Tibial nerve (tissue), 4 donors: ENCODE results near the gene SYCE1. TPM values are rescaled to one million over a fixed set of nuclear protein-coding genes. Genes with fewer than 3 reads are reported as not detected.
"Not testable (repeated sequence)": the region's sequence is repeated elsewhere in the genome, so short reads cannot be mapped to it uniquely, and the experiment has no call there.

Experiments
- DNase-seq, 2 donors: peaks; one replicate each; pipeline ENCODE4 v3.0.0-alpha.2; 2019; ENCODE audit warnings: low spot score in 2 of 2
- H3K27ac ChIP-seq, 4 donors: fragments of 200-600 bp; sonication (generic) in 3 of 4; one replicate each; pipeline ENCODE4 v1.5.1; 2017 to 2019; ENCODE audit warnings: mild to moderate bottlenecking in 1 of 4
- H3K27me3 ChIP-seq, 2 donors: fragments of 200-600 bp; sonication (generic) in 1 of 2; one replicate each; pipeline versions ENCODE4 v1.5.1 to v1.6.0; 2017 to 2019
- H3K36me3 ChIP-seq, 3 donors: fragments of 200-600 bp; sonication (generic); one replicate each; pipeline ENCODE4 v1.5.1; 2018 to 2019
- H3K4me1 ChIP-seq, 4 donors: fragments of 200-600 bp; sonication (generic) in 3 of 4; one replicate each; pipeline ENCODE4 v1.5.1; 2017 to 2019
- H3K4me3 ChIP-seq, 4 donors: fragments of 200-600 bp; sonication (generic) in 3 of 4; one replicate each; pipeline ENCODE4 v1.5.1; 2017 to 2019; ENCODE audit warnings: mild to moderate bottlenecking in 1 of 4, moderate library complexity in 1 of 4
- H3K9me3 ChIP-seq, 4 donors: fragments of 200-600 bp; sonication (generic) in 3 of 4; one replicate each; pipeline ENCODE4 v1.5.1; 2017 to 2019
- CTCF ChIP-seq, 5 experiments: fragments of 200-600 bp in 3 of 5; fragments of 450-650 bp in 2 of 5; sonication (generic) in 3 of 5; IDR thresholded peaks; one replicate each; pipeline ENCODE4 v1.5.1; 2016 to 2019; ENCODE audit warnings: antibody characterized with exemption in 5 of 5, mild to moderate bottlenecking in 3 of 5, moderate library complexity in 2 of 5
- EP300 ChIP-seq, 2 donors: sonication (generic); formaldehyde crosslinking; IDR thresholded peaks; one replicate each; pipeline ENCODE4 v1.6.1; 2017; ENCODE audit warnings: antibody characterized with exemption in 2 of 2, mild to moderate bottlenecking in 1 of 2
- POLR2A ChIP-seq, 2 donors: fragments of 450-650 bp; IDR thresholded peaks; one replicate each; pipeline ENCODE4 v1.6.1; 2017; ENCODE audit warnings: antibody characterized with exemption in 2 of 2, mild to moderate bottlenecking in 2 of 2, moderate library complexity in 2 of 2
- WGBS, 2 donors: methylation state at CpG; one replicate each; pipeline ENCODE4 v1.1.5; 2018; 5-methylcytosine and 5-hydroxymethylcytosine counted together
- total RNA-seq, 4 donors: library from RNA; depleted of rRNA; stranded (reverse); fragments of >200 nt; gene quantifications; one replicate each; pipeline ENCODE4 v1.1.0, GENCODE V29; 2016

The SYCE1 gene
- total RNA-seq, 4 donors from 2014 or later: 3.5 TPM; not detected in 3

- H3K27me3 ChIP-seq: no peaks in the 10 kb centered on the region
- WGBS, 2 donors: 82% methylated on average over 11 of the region's 11 CpGs
- no peak for DNase-seq
- TF ChIP-seq EP300 (IDR thresholded peaks at IDR 0.05) (no peak), CTCF (IDR thresholded peaks at IDR 0.05) (no peak), POLR2A (IDR thresholded peaks at IDR 0.05) (no peak)
- H3K36me3 ChIP-seq: no peaks in the 10 kb centered on the region
- no peaks in the 10 kb centered on the region for H3K9me3 ChIP-seq
- no peaks in the 10 kb centered on the region for H3K4me1 ChIP-seq
- no peak overlapping the region for H3K27ac ChIP-seq
- H3K4me3 ChIP-seq: no peak overlapping the region
Observed at GRCh38 chr10:133559216-133559615, 6.2 kb downstream of the SYCE1 start.

GRCh38 chr10:133557381-133557780 is 8.0 kb downstream of the SYCE1 start:
- no peak overlapping the region for H3K4me3 ChIP-seq
- no peak for DNase-seq
- TF ChIP-seq CTCF (IDR thresholded peaks at IDR 0.05): no peak
- no peak for TF ChIP-seq POLR2A (IDR thresholded peaks at IDR 0.05)
- no peak for TF ChIP-seq EP300 (IDR thresholded peaks at IDR 0.05)
- H3K9me3 ChIP-seq: no peaks in the 10 kb centered on the region
- H3K27me3 ChIP-seq: no peaks in the 10 kb centered on the region
- no peaks in the 10 kb centered on the region for H3K4me1 ChIP-seq
- WGBS, 2 donors: 37 to 44% methylated on average over 3 of the region's 3 CpGs
- H3K36me3 ChIP-seq: no peaks in the 10 kb centered on the region
- H3K27ac ChIP-seq: no peak overlapping the region

GRCh38 chr10:133555521-133555920 is 9.9 kb downstream of the SYCE1 start:
- TF ChIP-seq EP300 (IDR thresholded peaks at IDR 0.05) (no peak), CTCF (IDR thresholded peaks at IDR 0.05) (no peak), POLR2A (IDR thresholded peaks at IDR 0.05) (no peak)
- no peaks in the 10 kb centered on the region for H3K36me3 ChIP-seq
- H3K9me3 ChIP-seq: peaks cover 0 to under 1% (median 0%) of the 10 kb centered on the region in 4 donors
- H3K27ac ChIP-seq: no peak overlapping the region
- no peaks in the 10 kb centered on the region for H3K27me3 ChIP-seq
- WGBS, 2 donors: 80 to 87% methylated on average over 8 of the region's 8 CpGs
- no peak for DNase-seq
- no peaks in the 10 kb centered on the region for H3K4me1 ChIP-seq
- H3K4me3 ChIP-seq: no peak overlapping the region

- H3K4me1 ChIP-seq: no peaks in the 10 kb centered on the region
- no peak for DNase-seq
- no peaks in the 10 kb centered on the region for H3K36me3 ChIP-seq
- TF ChIP-seq CTCF (IDR thresholded peaks at IDR 0.05): no peak
- no peak for TF ChIP-seq POLR2A (IDR thresholded peaks at IDR 0.05)
- TF ChIP-seq EP300 (IDR thresholded peaks at IDR 0.05): no peak
- peaks cover 0 to 9% (median 0%) of the 10 kb centered on the region in 4 donors for H3K9me3 ChIP-seq
- H3K4me3 ChIP-seq: no peak overlapping the region
- WGBS, 2 donors: 85 to 90% methylated on average over 4 of the region's 4 CpGs
- no peak overlapping the region for H3K27ac ChIP-seq
- H3K27me3 ChIP-seq: no peaks in the 10 kb centered on the region
Observed at GRCh38 chr10:133554600-133554999, 10.8 kb downstream of the SYCE1 start.

- peaks cover 0 to 38% (median 2%) of the 10 kb centered on the region in 4 donors for H3K9me3 ChIP-seq
- no peaks in the 10 kb centered on the region for H3K36me3 ChIP-seq
- no peaks in the 10 kb centered on the region for H3K27me3 ChIP-seq
- TF ChIP-seq POLR2A (IDR thresholded peaks at IDR 0.05) (no peak), CTCF (IDR thresholded peaks at IDR 0.05) (no peak), EP300 (IDR thresholded peaks at IDR 0.05) (no peak)
- DNase-seq: no peak
- no peak overlapping the region for H3K27ac ChIP-seq
- 56 to 63% methylated on average over 1 of the region's 1 CpG for WGBS, 2 donors
- H3K4me1 ChIP-seq: no peaks in the 10 kb centered on the region
- H3K4me3 ChIP-seq: no peak overlapping the region
Observed at GRCh38 chr10:133544506-133544905, 20.9 kb downstream of the SYCE1 start.

GRCh38 chr10:133541441-133541975 is 23.9 kb downstream of the SYCE1 start:
- whole genome bisulfite sequencing, 2 donors: 61 to 69% methylated on average over 6 of the region's 6 CpGs

More at GRCh38 chr10:133541441-133541975, 23.9 kb downstream of the SYCE1 start:
- not testable (repeated sequence) for H3K36me3 ChIP-seq, H3K27me3 ChIP-seq, H3K4me1 ChIP-seq, H3K27ac ChIP-seq, H3K4me3 ChIP-seq, DNase-seq
- H3K9me3 ChIP-seq: peaks cover 0 to 10% (median 0%) of the 10 kb centered on the region in 4 donors
